Smooth muscle cell of the pulmonary artery (primary cell): ENCODE results near the gene ELFN2. TPM values are rescaled to one million over a fixed set of nuclear protein-coding genes. Genes with fewer than 3 reads are reported as not detected.

ENCODE experiments used
- total RNA-seq: library from RNA; depleted of rRNA; stranded (reverse); fragments of >200 nt; gene quantifications from 2 replicates; pipeline ENCODE4 v1.2.3, GENCODE V29; 2014

ELFN2 gene, protein sequence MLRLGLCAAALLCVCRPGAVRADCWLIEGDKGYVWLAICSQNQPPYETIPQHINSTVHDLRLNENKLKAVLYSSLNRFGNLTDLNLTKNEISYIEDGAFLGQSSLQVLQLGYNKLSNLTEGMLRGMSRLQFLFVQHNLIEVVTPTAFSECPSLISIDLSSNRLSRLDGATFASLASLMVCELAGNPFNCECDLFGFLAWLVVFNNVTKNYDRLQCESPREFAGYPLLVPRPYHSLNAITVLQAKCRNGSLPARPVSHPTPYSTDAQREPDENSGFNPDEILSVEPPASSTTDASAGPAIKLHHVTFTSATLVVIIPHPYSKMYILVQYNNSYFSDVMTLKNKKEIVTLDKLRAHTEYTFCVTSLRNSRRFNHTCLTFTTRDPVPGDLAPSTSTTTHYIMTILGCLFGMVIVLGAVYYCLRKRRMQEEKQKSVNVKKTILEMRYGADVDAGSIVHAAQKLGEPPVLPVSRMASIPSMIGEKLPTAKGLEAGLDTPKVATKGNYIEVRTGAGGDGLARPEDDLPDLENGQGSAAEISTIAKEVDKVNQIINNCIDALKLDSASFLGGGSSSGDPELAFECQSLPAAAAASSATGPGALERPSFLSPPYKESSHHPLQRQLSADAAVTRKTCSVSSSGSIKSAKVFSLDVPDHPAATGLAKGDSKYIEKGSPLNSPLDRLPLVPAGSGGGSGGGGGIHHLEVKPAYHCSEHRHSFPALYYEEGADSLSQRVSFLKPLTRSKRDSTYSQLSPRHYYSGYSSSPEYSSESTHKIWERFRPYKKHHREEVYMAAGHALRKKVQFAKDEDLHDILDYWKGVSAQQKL
- total RNA-seq = under 0.01 and 0.10 TPM in 2 replicates

GRCh38 chr22:37427135-37427710, at the start of gene ELFN2:
ELFN2 (minus strand) TSS chr22:37427479; CDS start chr22:37375534, 51,945 bp downstream.

Other genes starting within 250 kb of the ELFN2 start
- 9.2 and 13.7 TPM in 2 replicates for gene C1QTNF6, start 239.2 kb downstream of the ELFN2 start, total RNA-seq
- gene SSTR3, start 215.0 kb downstream of the ELFN2 start, total RNA-seq = not detected in 2 replicates
- gene RAC2, start 183.2 kb downstream of the ELFN2 start, total RNA-seq = 3.0 and 6.3 TPM in 2 replicates
- 0.07 and 0.36 TPM in 2 replicates for gene CYTH4, start 145.0 kb downstream of the ELFN2 start, total RNA-seq
- gene MFNG, start 58.9 kb upstream of the ELFN2 start, total RNA-seq = 0.07 and 0.30 TPM in 2 replicates
- gene CARD10, start 91.9 kb upstream of the ELFN2 start, total RNA-seq = 0.91 and 3.4 TPM in 2 replicates
- gene CDC42EP1, start 133.0 kb upstream of the ELFN2 start, total RNA-seq = 28.5 and 37.0 TPM in 2 replicates
- not detected in 2 replicates for gene LGALS2, start 152.6 kb upstream of the ELFN2 start, total RNA-seq
- gene GGA1, start 181.4 kb upstream of the ELFN2 start, total RNA-seq = 39.5 and 47.0 TPM in 2 replicates
- 10.6 and 13.7 TPM in 2 replicates for gene SH3BP1, start 212.2 kb upstream of the ELFN2 start, total RNA-seq
- gene PDXP, start 231.2 kb upstream of the ELFN2 start, total RNA-seq = 14.0 and 18.2 TPM in 2 replicates
- gene LGALS1, start 248.2 kb upstream of the ELFN2 start, total RNA-seq = 4,182 and 4,880 TPM in 2 replicates